Cardiac fibroblast (primary cell): ENCODE measurements around the gene SF3A1.

Experiments
- DNase-seq, 2 donors: peaks; one replicate each; pipeline versions ENCODE4 v3.0.0 to v3.0.0-alpha.2; 2010; ENCODE audit warnings: low read depth in 2 of 2
- H3K4me3 ChIP-seq, 2 donors: replicated peaks in 1 of 2; 1 replicate in 1 of 2; 2 replicates in 1 of 2; pipeline ENCODE4 v1.5.1; 2011; ENCODE audit warnings: low read depth in 2 of 2, low read length in 2 of 2, mild to moderate bottlenecking in 2 of 2, moderate library complexity in 1 of 2
- TF ChIP-seq, protein P1 (sequence below): IDR thresholded peaks from one replicate; pipeline ENCODE4 v1.5.1; 2011; ENCODE audit warnings: low read depth, mild to moderate bottlenecking, low read length, inconsistent platforms

The SF3A1 gene

DNA sequence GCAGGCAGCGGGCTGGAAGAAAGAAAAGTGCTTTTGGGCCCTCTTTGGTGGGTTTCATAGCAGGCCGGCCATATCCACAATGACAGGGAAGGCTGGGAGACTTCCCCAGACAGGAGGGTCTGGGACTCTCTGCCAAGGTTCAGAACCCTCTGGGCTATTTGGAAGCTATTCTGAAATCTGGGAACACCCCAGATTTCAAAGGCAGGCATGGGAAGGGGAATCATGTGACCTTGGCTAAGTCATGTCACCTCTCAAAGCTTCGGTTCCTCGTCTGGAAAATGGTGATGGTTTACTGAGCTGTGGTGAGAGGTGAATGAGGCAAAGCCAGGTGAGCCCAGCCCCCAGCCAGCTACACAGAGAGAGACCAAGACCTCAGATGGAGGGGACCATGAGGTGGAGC lies 72.0 kb downstream of the SF3A1 start:
- TF ChIP-seq, protein P1, sequence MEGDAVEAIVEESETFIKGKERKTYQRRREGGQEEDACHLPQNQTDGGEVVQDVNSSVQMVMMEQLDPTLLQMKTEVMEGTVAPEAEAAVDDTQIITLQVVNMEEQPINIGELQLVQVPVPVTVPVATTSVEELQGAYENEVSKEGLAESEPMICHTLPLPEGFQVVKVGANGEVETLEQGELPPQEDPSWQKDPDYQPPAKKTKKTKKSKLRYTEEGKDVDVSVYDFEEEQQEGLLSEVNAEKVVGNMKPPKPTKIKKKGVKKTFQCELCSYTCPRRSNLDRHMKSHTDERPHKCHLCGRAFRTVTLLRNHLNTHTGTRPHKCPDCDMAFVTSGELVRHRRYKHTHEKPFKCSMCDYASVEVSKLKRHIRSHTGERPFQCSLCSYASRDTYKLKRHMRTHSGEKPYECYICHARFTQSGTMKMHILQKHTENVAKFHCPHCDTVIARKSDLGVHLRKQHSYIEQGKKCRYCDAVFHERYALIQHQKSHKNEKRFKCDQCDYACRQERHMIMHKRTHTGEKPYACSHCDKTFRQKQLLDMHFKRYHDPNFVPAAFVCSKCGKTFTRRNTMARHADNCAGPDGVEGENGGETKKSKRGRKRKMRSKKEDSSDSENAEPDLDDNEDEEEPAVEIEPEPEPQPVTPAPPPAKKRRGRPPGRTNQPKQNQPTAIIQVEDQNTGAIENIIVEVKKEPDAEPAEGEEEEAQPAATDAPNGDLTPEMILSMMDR: no peak
- H3K4me3 ChIP-seq: no peak overlapping the region
- DNase-seq: no peak

DNA sequence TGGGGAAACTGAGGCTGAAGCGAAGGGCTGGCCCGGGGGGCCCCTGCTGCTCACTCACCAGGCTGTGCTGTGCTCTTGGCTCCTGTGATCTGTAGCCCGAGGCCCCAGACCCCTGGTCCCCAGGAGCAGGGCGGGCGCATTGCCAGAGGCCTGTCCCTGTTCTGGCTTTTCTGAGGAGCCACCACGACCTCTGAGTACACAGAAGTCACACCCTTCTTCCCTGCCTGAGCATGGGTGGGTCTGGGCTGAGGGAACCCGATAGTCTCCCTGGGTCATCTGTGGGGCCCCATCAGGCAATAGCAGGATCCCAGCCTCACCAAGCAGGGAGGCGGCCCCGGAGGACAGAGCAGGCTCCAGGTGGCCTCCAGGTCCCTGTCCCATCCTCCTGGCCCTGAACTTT lies 72.5 kb downstream of the SF3A1 start:
- DNase-seq: no peak
- TF ChIP-seq, protein P1: no peak

DNA sequence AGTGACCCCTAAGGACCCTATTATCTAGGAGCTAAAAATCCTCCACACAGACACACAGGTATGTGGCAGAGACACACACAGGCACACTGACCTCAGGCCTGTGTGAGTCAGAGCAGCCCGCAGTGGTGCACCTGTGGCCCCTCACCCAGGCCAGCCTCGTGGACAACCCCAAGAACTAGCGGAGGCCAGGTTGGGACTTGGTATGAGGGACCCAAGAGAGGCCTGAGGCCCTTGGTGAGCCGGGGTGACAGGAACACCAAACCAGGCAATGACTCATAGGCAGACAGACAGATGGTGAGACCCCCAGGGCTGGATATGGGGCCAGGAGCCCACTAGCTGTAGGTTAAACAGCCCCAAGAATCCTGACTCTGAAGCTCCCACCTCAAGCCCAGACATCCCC lies 73.4 kb downstream of the SF3A1 start:
- TF ChIP-seq, protein P1: no peak
- no peak overlapping the region for H3K4me3 ChIP-seq
- no peak for DNase-seq

More for the DNA sequence above, 72.5 kb downstream of the SF3A1 start:
- H3K4me3 ChIP-seq: no peak overlapping the region

DNA sequence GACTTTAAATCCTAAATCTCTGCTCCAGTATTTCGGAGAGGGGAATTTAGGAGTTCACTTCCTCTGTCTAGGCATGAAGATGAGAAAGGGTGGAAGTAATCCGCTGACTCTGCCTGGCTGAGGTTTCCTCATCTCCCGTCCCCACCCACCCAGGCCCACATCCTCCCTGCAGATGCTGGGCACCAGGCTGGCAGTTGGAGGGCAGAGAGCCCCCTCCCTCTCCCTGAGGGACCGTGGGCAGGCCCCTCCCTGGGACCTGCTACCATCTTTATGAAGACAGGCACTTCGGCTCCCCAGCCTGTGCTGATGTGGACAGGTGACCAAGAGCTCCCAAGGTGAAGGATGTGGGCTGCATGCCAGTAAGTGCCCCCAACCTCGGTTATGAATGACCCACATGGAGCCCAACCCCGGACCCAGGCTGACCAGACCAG lies 74.1 kb downstream of the SF3A1 start:
- no peak overlapping the region for H3K4me3 ChIP-seq
- DNase-seq: no peak
- TF ChIP-seq, protein P1: no peak
